ENCODE measurements around the gene SLC24A3. TPM values are rescaled to one million over a fixed set of nuclear protein-coding genes. Genes with fewer than 3 reads are reported as not detected.

SLC24A3 gene
- total RNA-seq, 1 experiment from 2014 or later: not detected

DNA sequence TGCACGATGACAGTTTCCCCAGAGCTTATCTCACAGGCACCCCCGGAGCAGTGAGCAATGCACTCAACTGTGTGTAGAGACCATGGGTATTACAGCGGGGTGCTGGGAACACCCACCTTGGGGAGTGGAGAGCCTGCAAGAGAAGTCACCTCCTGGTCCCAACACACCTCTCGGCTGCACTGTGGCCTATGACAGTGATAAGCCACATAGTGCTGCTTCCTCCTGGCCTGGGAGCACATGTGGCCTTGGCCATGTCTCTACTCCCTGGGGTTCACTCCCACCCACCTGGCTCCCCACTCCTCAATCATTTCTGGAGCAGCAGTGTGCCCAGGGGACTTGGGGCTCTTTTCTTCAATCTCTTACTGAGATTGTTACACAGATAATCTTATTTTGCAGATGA, 77.0 kb downstream of the SLC24A3 start:
- CTCF ChIA-PET: no interaction called here
- Histone ChIP-seq H3K27ac (no peak overlapping the region), H3K4me2 (no peak overlapping the region), H4K20me1 (ENCODE audit: insufficient read depth) (no peaks in the 10 kb centered on the region), H3K9me2 (ENCODE audit: insufficient read depth) (no peaks in the 10 kb centered on the region), H3K4me1 (replicated peaks; ENCODE audit: insufficient read depth) (no peaks in the 10 kb centered on the region), H2AFZ (no peak overlapping the region), H3K79me2 (ENCODE audit: low read depth) (no peaks in the 10 kb centered on the region), H3K36me3 (ENCODE audit: low read depth) (no peaks in the 10 kb centered on the region), H3K27me3 (ENCODE audit: insufficient read depth, low read depth) (no peaks in the 10 kb centered on the region; the same call in 1 of the 2 replicates), H3F3A (ENCODE audit: insufficient read depth, low read depth) (no peaks in the 10 kb centered on the region), H3K4me3 (no peak overlapping the region), H3K9me3 (ENCODE audit: insufficient read depth, low read depth) (no peaks in the 10 kb centered on the region)
- intact Hi-C loops (cut with micrococcal nuclease; ENCODE audit: unreplicated experiment): no loop called here
- DNase-seq: no peak
- BruUV-seq (replicated peaks): no TSS peak
- TF ChIP-seq CTCF (conservative IDR thresholded peaks at IDR 0.05) (no peak), EZH2 (IDR thresholded peaks at IDR 0.05; ENCODE audit: low read depth) (no peak)
- POLR2A ChIA-PET (ENCODE audit: unreplicated experiment): no interaction called here

DNA sequence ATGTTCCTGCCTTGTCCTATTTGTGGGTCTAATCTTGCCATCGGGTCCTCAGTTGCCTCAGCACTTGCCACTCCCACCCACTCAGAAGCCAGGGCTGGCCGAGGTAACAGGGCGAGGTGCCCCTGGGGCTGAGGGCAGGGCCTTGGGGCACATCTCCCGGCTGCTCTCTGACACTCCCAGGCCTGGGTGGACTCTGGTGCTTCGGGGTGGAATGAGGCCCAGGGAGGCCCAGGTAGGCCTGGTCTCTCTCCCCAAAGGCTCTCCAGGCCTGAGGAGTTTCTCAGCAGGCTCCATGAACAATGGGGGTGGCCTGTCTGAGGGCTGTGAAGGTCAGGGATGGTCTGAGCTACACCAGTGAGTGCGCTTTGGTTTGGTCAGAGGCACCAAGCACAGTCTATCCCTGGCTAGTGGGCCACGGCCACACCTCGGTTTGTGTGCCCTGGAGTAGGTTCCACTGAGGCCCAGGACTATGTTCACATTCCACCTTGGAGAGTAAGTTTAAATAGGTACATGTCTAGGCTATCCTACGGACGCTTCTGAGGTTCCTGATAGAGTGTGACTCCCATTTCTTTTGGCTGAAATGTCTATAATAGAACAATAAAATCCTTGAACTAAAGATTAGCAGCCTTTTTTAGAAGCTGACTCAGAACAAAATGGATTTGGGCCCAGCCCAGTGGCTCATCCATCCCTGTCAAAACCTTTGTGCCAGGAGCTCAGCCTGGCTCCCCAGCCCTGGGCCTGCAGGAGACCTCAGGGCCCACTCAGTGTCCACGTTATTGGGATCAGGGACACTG, 78.8 kb downstream of the SLC24A3 start:
- Histone ChIP-seq H3K4me1 (replicated peaks; ENCODE audit: insufficient read depth) (no peaks in the 10 kb centered on the region), H3K9me2 (ENCODE audit: insufficient read depth) (no peaks in the 10 kb centered on the region), H3K4me2 (no peak overlapping the region), H2AFZ (no peak overlapping the region), H3K9me3 (ENCODE audit: insufficient read depth, low read depth) (no peaks in the 10 kb centered on the region), H3K36me3 (ENCODE audit: low read depth) (no peaks in the 10 kb centered on the region), H3K27ac (no peak overlapping the region), H3K27me3 (ENCODE audit: insufficient read depth, low read depth) (no peaks in the 10 kb centered on the region; the same call in 1 of the 2 replicates), H4K20me1 (ENCODE audit: insufficient read depth) (no peaks in the 10 kb centered on the region), H3F3A (ENCODE audit: insufficient read depth, low read depth) (no peaks in the 10 kb centered on the region), H3K4me3 (no peak overlapping the region), H3K79me2 (ENCODE audit: low read depth) (no peaks in the 10 kb centered on the region)
- ChIA-PET CTCF (no interaction called here), POLR2A (ENCODE audit: unreplicated experiment) (no interaction called here)
- intact Hi-C loops (cut with micrococcal nuclease; ENCODE audit: unreplicated experiment): no loop called here
- TF ChIP-seq EZH2 (IDR thresholded peaks at IDR 0.05; ENCODE audit: low read depth) (no peak), CTCF (conservative IDR thresholded peaks at IDR 0.05) (no peak)
- no TSS peak for BruUV-seq (replicated peaks)
- no peak for DNase-seq

DNA sequence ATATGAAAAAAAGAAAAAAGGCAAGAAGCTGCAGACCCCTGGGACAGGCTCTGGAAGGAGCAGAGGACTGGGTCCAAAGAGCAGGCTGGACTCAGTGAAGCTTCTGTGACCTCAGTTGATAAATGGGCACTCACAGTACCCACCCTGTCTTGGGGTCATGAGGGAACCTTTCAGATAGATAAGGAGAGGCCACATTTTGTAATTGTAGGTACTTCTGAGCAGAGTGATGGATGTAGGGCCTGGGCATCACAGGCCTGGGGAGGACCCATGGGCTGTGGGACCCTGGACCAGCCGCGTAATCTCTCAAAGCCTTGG, 79.3 kb downstream of the SLC24A3 start:
- H3K27me3 ChIP-seq (ENCODE audit: insufficient read depth, low read depth): peaks cover 5% of the 10 kb centered on the region; the same call in 1 of the 2 replicates
- H3K36me3 ChIP-seq (ENCODE audit: low read depth): no peaks in the 10 kb centered on the region
- H3K4me1 ChIP-seq (replicated peaks; ENCODE audit: insufficient read depth): no peaks in the 10 kb centered on the region
- POLR2A ChIA-PET (ENCODE audit: unreplicated experiment): no interaction called here
- H3K27ac ChIP-seq: no peak overlapping the region
- no peak overlapping the region for H3K4me2 ChIP-seq
- H3K9me3 ChIP-seq (ENCODE audit: insufficient read depth, low read depth): no peaks in the 10 kb centered on the region
- no peak for TF ChIP-seq EZH2 (IDR thresholded peaks at IDR 0.05; ENCODE audit: low read depth)
- TF ChIP-seq CTCF (conservative IDR thresholded peaks at IDR 0.05): no peak
- no peak for DNase-seq
- no peak overlapping the region for H2AFZ ChIP-seq
- no peaks in the 10 kb centered on the region for H4K20me1 ChIP-seq (ENCODE audit: insufficient read depth)
- H3K79me2 ChIP-seq (ENCODE audit: low read depth): no peaks in the 10 kb centered on the region
- no peak overlapping the region for H3K4me3 ChIP-seq
- H3K9me2 ChIP-seq (ENCODE audit: insufficient read depth): no peaks in the 10 kb centered on the region
- intact Hi-C loops (cut with micrococcal nuclease; ENCODE audit: unreplicated experiment): no loop called here
- CTCF ChIA-PET: no interaction called here
- BruUV-seq (replicated peaks): no TSS peak
- no peaks in the 10 kb centered on the region for H3F3A ChIP-seq (ENCODE audit: insufficient read depth, low read depth)

Measured in PC-9 (cell line).